HEK293 (cell line): ENCODE results near the gene ZFYVE21.

ENCODE experiments used
- CTCF ChIA-PET: fragments of 350-600 bp; formaldehyde crosslinking; extraction: SDS; loops from one replicate; lab custom pipeline; 2021; ENCODE audit warnings: antibody characterized with exemption; lab: Yijun Ruan, JAX
- POLR2A ChIA-PET: fragments of 300-600 bp; formaldehyde crosslinking; extraction: SDS; loops from one replicate; lab custom pipeline; 2020; ENCODE audit warnings: antibody characterized with exemption, inconsistent platforms; lab: Yijun Ruan, JAX
- H3K27ac ChIP-seq: fragments of 200-500 bp; sonication (Bioruptor generic); 2 replicates; pipeline ENCODE4 v1.5.1; 2014; ENCODE audit warnings: low read depth, low read length, control low read depth, inconsistent platforms; ENCODE audit errors: extremely low read depth
- H3K36me3 ChIP-seq, 2 experiments: fragments of 200-500 bp in 1 of 2; sonication (Bioruptor generic) in 1 of 2; 1 replicate in 1 of 2; 2 replicates in 1 of 2; pipeline ENCODE4 v1.5.1; 2014 to 2017; ENCODE audit warnings: inconsistent platforms in 2 of 2, low read length in 2 of 2; ENCODE audit not compliant: control insufficient read depth in 2 of 2, insufficient read depth in 1 of 2
- H3K4me1 ChIP-seq: fragments of 200-500 bp; sonication (Bioruptor generic); 2 replicates; pipeline ENCODE4 v1.5.1; 2014; ENCODE audit warnings: mild to moderate bottlenecking, low read length, inconsistent platforms; ENCODE audit not compliant: control insufficient read depth, insufficient read depth
- H3K4me3 ChIP-seq: 2 replicates; pipeline ENCODE4 v1.5.1; 2011; ENCODE audit warnings: low read depth, mild to moderate bottlenecking, control low read depth, low read length, moderate library complexity
- H3K9me3 ChIP-seq: fragments of 200-500 bp; sonication (Bioruptor generic); 2 replicates; pipeline ENCODE4 v1.5.1; 2014; ENCODE audit warnings: low read depth, low read length, inconsistent platforms; ENCODE audit not compliant: control insufficient read depth, insufficient read depth
- GFI1B ChIP-seq: fragments of 450-650 bp; formaldehyde crosslinking; IDR thresholded peaks from 2 replicates; pipeline ENCODE4 v1.5.1; 2016; ENCODE audit warnings: missing biosample characterization, missing genetic modification characterization
- GLIS1 ChIP-seq: fragments of 450-650 bp; formaldehyde crosslinking; IDR thresholded peaks from 2 replicates; pipeline ENCODE4 v1.5.1; 2016; ENCODE audit warnings: missing biosample characterization, missing genetic modification characterization
- GLIS2 ChIP-seq: fragments of 450-650 bp; formaldehyde crosslinking; IDR thresholded peaks from 2 replicates; pipeline ENCODE4 v1.5.1; 2016; ENCODE audit warnings: missing biosample characterization, missing genetic modification characterization
- IKZF3 ChIP-seq: fragments of 450-650 bp; IDR thresholded peaks from 2 replicates; pipeline ENCODE4 v1.5.0; 2018; ENCODE audit warnings: missing biosample characterization, mild to moderate bottlenecking, missing genetic modification characterization, moderate library complexity
- KLF1 ChIP-seq: fragments of 450-650 bp; formaldehyde crosslinking; IDR thresholded peaks from 2 replicates; pipeline ENCODE4 v1.5.1; 2016; ENCODE audit warnings: missing biosample characterization, missing genetic modification characterization
- MZF1 ChIP-seq: fragments of 450-650 bp; formaldehyde crosslinking; IDR thresholded peaks from 2 replicates; pipeline ENCODE4 v1.5.1; 2017; ENCODE audit warnings: missing biosample characterization, missing genetic modification characterization, borderline replicate concordance
- SCRT2 ChIP-seq: fragments of 450-650 bp; formaldehyde crosslinking; IDR thresholded peaks from 2 replicates; pipeline ENCODE4 v1.5.1; 2016; ENCODE audit warnings: missing biosample characterization, missing genetic modification characterization
- ZBTB8A ChIP-seq: fragments of 450-650 bp; formaldehyde crosslinking; IDR thresholded peaks from 2 replicates; pipeline ENCODE4 v1.5.1; 2016; ENCODE audit warnings: missing biosample characterization, missing genetic modification characterization
- ZFP69B ChIP-seq: fragments of 450-650 bp; formaldehyde crosslinking; IDR thresholded peaks from 2 replicates; pipeline ENCODE4 v1.5.1; 2016; ENCODE audit warnings: missing biosample characterization, missing genetic modification characterization
- ZIC2 ChIP-seq: fragments of 450-650 bp; formaldehyde crosslinking; IDR thresholded peaks from 2 replicates; pipeline ENCODE4 v1.5.1; 2016; ENCODE audit warnings: missing biosample characterization, missing genetic modification characterization
- ZNF114 ChIP-seq: fragments of 450-650 bp; formaldehyde crosslinking; IDR thresholded peaks from 2 replicates; pipeline ENCODE4 v1.5.0; 2017; ENCODE audit warnings: missing biosample characterization, missing genetic modification characterization
- ZNF121 ChIP-seq: fragments of 450-650 bp; formaldehyde crosslinking; IDR thresholded peaks from 2 replicates; pipeline ENCODE4 v1.5.1; 2016; ENCODE audit warnings: missing biosample characterization, missing genetic modification characterization
- ZNF19 ChIP-seq: fragments of 450-650 bp; formaldehyde crosslinking; IDR thresholded peaks from 2 replicates; pipeline ENCODE4; 2016; ENCODE audit warnings: missing biosample characterization, missing genetic modification characterization, low read depth
- ZNF202 ChIP-seq: fragments of 450-650 bp; formaldehyde crosslinking; IDR thresholded peaks from 2 replicates; pipeline ENCODE4 v1.5.1; 2016; ENCODE audit warnings: missing biosample characterization, missing genetic modification characterization, borderline replicate concordance
- ZNF280C ChIP-seq: fragments of 450-650 bp; formaldehyde crosslinking; IDR thresholded peaks from 2 replicates; pipeline ENCODE4 v1.5.1; 2016; ENCODE audit warnings: missing biosample characterization, missing genetic modification characterization
- ZNF514 ChIP-seq: fragments of 450-650 bp; formaldehyde crosslinking; IDR thresholded peaks from 2 replicates; pipeline ENCODE4 v1.5.1; 2016; ENCODE audit warnings: missing biosample characterization, missing genetic modification characterization
- ZNF549 ChIP-seq: fragments of 450-650 bp; IDR thresholded peaks from 2 replicates; pipeline ENCODE4 v1.5.1; 2018; ENCODE audit warnings: missing biosample characterization, missing genetic modification characterization, mild to moderate bottlenecking, inconsistent platforms, moderate library complexity
- ZNF600 ChIP-seq: fragments of 450-650 bp; formaldehyde crosslinking; IDR thresholded peaks from 2 replicates; pipeline ENCODE4 v1.5.1; 2016; ENCODE audit warnings: missing biosample characterization, missing genetic modification characterization
- ZNF629 ChIP-seq: fragments of 450-650 bp; formaldehyde crosslinking; IDR thresholded peaks from 2 replicates; pipeline ENCODE4 v1.5.1; 2017; ENCODE audit warnings: missing biosample characterization, missing genetic modification characterization
- TF ChIP-seq, protein P1 (sequence below): fragments of 450-650 bp; formaldehyde crosslinking; IDR thresholded peaks from 2 replicates; pipeline ENCODE4 v1.5.1; 2016; ENCODE audit warnings: missing biosample characterization, missing genetic modification characterization
- TF ChIP-seq, protein P2 (sequence below): IDR thresholded peaks from 2 replicates; pipeline ENCODE4 v1.6.1; 2011; ENCODE audit warnings: mild to moderate bottlenecking, low read depth, low read length, borderline replicate concordance
- TF ChIP-seq, protein P3 (sequence below): fragments of 450-650 bp; formaldehyde crosslinking; IDR thresholded peaks from 2 replicates; pipeline ENCODE4 v1.5.1; 2016; ENCODE audit warnings: missing biosample characterization, missing genetic modification characterization

ZFYVE21 gene

DNA sequence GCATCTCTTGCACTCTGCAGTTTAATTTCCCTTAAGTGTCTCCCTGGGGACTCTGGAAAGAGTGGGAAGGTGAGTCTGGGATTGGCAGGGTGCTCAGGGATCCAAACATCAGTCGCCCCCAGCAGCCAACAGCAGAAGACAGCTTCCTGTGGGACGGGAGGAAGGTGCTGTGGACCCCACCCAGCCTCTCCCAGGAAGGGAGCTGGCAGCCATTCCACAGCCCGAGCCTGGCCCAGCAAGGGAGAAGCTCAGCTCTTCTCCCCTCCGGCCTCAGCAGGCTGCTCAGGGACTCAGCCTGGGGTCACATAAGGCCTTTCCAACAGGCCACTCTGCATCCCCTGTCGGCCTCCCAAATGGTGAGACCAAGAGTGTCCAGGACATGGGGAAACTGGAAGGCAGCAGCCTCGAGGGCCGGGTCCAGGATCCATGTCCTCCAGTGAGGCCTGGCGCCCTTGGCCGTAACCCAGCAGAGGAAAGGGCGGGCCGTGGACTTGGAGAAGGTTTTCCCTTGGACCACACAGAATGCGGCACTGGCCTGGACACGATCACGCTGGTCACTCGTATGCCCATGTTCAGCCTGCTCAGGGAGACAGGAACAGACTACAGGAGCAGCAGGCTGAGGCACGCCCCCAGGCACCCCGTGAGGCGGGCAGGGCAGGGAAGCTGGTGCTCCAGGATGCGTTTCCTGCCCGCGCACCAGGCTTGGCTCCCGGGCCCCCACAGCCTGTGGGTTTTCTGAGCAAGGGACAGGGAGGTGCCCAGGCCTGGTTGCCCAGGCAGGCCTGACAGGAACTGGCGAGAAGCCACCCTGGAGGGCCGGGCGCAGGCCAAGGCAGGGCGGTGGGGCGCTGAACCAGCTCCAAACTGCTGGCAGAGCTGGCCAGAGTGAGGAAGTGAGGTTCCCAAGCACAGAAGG, 3.8 kb upstream of the ZFYVE21 start:
- ChIA-PET CTCF (interaction anchor here (1.1 kb wide), 1 partner anchor 139 kb away, joined by 3 read pairs; no protein-coding TSS in a partner anchor), POLR2A (no interaction called here)
- peaks cover 15 to 70% of the 10 kb centered on the region in 2 experiments for H3K36me3 ChIP-seq
- no peak for TF ChIP-seq MZF1 (tag by site-specific recombination)
- TF ChIP-seq ZNF600 (tag by site-specific recombination) = peak; percentile 8; the same call in 1 of the 2 replicates
- peak; percentile 87 for TF ChIP-seq ZFP69B (tag by site-specific recombination)
- no peak for TF ChIP-seq ZNF629
- TF ChIP-seq ZNF549 = no peak
- TF ChIP-seq IKZF3 (tag by site-specific recombination) = peak; percentile 36; the same call in 1 of the 2 replicates
- peak; percentile 24; the same call in 1 of the 2 replicates for TF ChIP-seq KLF1 (tag by site-specific recombination)
- TF ChIP-seq GLIS1 (tag by site-specific recombination) = peak; percentile 92
- TF ChIP-seq, protein P1, sequence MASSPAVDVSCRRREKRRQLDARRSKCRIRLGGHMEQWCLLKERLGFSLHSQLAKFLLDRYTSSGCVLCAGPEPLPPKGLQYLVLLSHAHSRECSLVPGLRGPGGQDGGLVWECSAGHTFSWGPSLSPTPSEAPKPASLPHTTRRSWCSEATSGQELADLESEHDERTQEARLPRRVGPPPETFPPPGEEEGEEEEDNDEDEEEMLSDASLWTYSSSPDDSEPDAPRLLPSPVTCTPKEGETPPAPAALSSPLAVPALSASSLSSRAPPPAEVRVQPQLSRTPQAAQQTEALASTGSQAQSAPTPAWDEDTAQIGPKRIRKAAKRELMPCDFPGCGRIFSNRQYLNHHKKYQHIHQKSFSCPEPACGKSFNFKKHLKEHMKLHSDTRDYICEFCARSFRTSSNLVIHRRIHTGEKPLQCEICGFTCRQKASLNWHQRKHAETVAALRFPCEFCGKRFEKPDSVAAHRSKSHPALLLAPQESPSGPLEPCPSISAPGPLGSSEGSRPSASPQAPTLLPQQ (tag by site-specific recombination) = peak; percentile 85
- TF ChIP-seq ZNF19 = no peak
- peaks cover 5% of the 10 kb centered on the region for H3K4me1 ChIP-seq
- H3K4me3 ChIP-seq = no peak overlapping the region
- peak overlapping the region; percentile 10; the same call in 1 of the 2 replicates for H3K27ac ChIP-seq
- H3K9me3 ChIP-seq = no peaks in the 10 kb centered on the region

DNA sequence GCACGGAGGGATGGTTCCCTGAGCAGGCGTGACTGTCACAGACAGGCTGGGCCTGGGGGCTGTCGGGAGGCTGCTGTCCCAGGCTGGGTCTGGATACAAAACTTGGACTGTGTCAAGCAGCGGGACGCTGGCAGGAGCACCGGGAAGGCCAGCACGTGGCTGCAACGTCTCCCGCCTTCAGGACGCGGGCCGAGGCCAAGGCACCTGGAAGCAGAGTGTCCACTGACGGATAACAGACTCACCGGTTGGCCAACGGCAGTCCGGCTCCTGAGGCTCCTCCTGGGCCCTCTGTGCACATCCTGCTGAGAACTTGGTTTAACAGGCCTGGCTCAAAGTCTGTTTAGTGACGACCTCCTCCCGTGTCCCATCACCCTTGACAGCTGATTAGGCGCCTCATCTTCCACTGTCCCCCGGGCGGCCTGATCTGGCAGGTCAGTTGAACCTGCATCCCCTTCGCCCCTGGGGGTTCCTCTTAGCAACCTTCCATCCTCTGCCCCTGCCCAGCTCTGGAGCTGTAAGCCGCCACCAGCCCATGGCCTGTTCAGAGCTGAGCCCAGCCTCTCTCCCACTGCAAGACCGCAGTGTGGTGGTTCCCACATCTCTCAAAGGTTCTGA, 2.9 kb upstream of the ZFYVE21 start:
- TF ChIP-seq ZIC2 (tag by site-specific recombination) (peak; percentile 50), ZNF202 (tag by site-specific recombination) (no peak)
- H3K9me3 ChIP-seq = no peaks in the 10 kb centered on the region
- H3K36me3 ChIP-seq = peaks cover 15 to 62% of the 10 kb centered on the region in 2 experiments
- peaks cover 9% of the 10 kb centered on the region for H3K4me1 ChIP-seq
- no peak overlapping the region for H3K4me3 ChIP-seq
- ChIA-PET POLR2A (interaction anchor here (4.0 kb wide), 1 partner anchor 12 kb away, joined by 31 read pairs; no protein-coding TSS in a partner anchor), CTCF (interaction anchor here (1.1 kb wide), 1 partner anchor 140 kb away, joined by 3 read pairs; no protein-coding TSS in a partner anchor)
- H3K27ac ChIP-seq = no peak overlapping the region

GRCh38 chr14:103713304-103714062, 2.1 kb upstream of the ZFYVE21 start:
- Histone ChIP-seq H3K4me1 (peaks cover 9% of the 10 kb centered on the region), H3K4me3 (no peak overlapping the region), H3K27ac (peak overlapping the region; percentile 19; the same call in 1 of the 2 replicates), H3K36me3 (peaks cover 10 to 60% of the 10 kb centered on the region in 2 experiments), H3K9me3 (no peaks in the 10 kb centered on the region)
- ChIA-PET CTCF (interaction anchor here (0.5 to 1.1 kb wide), 2 partner anchors 79 to 141 kb away, joined by 3 to 4 read pairs; no protein-coding TSS in a partner anchor), POLR2A (interaction anchor here (4.0 kb wide), 1 partner anchor 13 kb away, joined by 31 read pairs; no protein-coding TSS in a partner anchor)
- TF ChIP-seq GFI1B (tag by site-specific recombination) (no peak), SCRT2 (tag by site-specific recombination) (0 out of 2 replicates have a peak, but pooled peaks have one; percentile 23), ZNF121 (no peak), ZBTB8A (tag by site-specific recombination) (no peak), ZNF600 (tag by site-specific recombination) (peak; percentile 15; the same call in 1 of the 2 replicates), ZNF114 (tag by site-specific recombination) (no peak), ZNF280C (no peak), ZNF514 (tag by site-specific recombination) (no peak), GLIS2 (tag by site-specific recombination) (no peak)
- TF ChIP-seq, protein P2, sequence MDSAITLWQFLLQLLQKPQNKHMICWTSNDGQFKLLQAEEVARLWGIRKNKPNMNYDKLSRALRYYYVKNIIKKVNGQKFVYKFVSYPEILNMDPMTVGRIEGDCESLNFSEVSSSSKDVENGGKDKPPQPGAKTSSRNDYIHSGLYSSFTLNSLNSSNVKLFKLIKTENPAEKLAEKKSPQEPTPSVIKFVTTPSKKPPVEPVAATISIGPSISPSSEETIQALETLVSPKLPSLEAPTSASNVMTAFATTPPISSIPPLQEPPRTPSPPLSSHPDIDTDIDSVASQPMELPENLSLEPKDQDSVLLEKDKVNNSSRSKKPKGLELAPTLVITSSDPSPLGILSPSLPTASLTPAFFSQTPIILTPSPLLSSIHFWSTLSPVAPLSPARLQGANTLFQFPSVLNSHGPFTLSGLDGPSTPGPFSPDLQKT = no peak
- TF ChIP-seq, protein P3, sequence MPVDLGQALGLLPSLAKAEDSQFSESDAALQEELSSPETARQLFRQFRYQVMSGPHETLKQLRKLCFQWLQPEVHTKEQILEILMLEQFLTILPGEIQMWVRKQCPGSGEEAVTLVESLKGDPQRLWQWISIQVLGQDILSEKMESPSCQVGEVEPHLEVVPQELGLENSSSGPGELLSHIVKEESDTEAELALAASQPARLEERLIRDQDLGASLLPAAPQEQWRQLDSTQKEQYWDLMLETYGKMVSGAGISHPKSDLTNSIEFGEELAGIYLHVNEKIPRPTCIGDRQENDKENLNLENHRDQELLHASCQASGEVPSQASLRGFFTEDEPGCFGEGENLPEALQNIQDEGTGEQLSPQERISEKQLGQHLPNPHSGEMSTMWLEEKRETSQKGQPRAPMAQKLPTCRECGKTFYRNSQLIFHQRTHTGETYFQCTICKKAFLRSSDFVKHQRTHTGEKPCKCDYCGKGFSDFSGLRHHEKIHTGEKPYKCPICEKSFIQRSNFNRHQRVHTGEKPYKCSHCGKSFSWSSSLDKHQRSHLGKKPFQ (tag by site-specific recombination) = 0 out of 2 replicates have a peak, but pooled peaks have one; percentile 47
